Ishikawa (cell line): ENCODE measurements around the gene CDH10.
A peak's percentile ranks its signal among the peaks of the same experiment; 100 is the strongest.

ENCODE experiments used
- CEBPB ChIP-seq: IDR thresholded peaks from 2 replicates; pipeline ENCODE4 v1.6.1; 2012
- CREB1 ChIP-seq: IDR thresholded peaks from 2 replicates; pipeline ENCODE4 v1.6.1; 2012; ENCODE audit warnings: low read depth
- EGR1 ChIP-seq: IDR thresholded peaks from 2 replicates; pipeline ENCODE4 v1.6.1; 2012
- EP300 ChIP-seq: IDR thresholded peaks from 2 replicates; pipeline ENCODE4 v1.6.1; 2012; ENCODE audit warnings: borderline replicate concordance
- FOXM1 ChIP-seq: IDR thresholded peaks from 2 replicates; pipeline ENCODE4 v1.6.1; 2012; ENCODE audit warnings: low read depth, borderline replicate concordance
- NFIC ChIP-seq: IDR thresholded peaks from 2 replicates; pipeline ENCODE4 v1.6.1; 2012
- RAD21 ChIP-seq: IDR thresholded peaks from 2 replicates; pipeline ENCODE4 v1.6.1; 2012; ENCODE audit warnings: low read depth
- TAF1 ChIP-seq: IDR thresholded peaks from 2 replicates; pipeline ENCODE4 v1.6.1; 2012; ENCODE audit warnings: low read depth, mild to moderate bottlenecking
- TCF12 ChIP-seq: IDR thresholded peaks from 2 replicates; pipeline ENCODE4 v1.6.1; 2012; ENCODE audit warnings: low read depth
- TEAD4 ChIP-seq: IDR thresholded peaks from 2 replicates; pipeline ENCODE4 v1.6.1; 2012
- USF1 ChIP-seq: IDR thresholded peaks from 2 replicates; pipeline ENCODE4 v1.6.1; 2012
- YY1 ChIP-seq: IDR thresholded peaks from 2 replicates; pipeline ENCODE4 v1.6.1; 2012; ENCODE audit warnings: low read depth
- ZBTB7A ChIP-seq: IDR thresholded peaks from 2 replicates; pipeline ENCODE4 v1.6.1; 2012; ENCODE audit warnings: low read depth
- TF ChIP-seq, protein P1 (sequence below): IDR thresholded peaks from 2 replicates; pipeline ENCODE4 v1.6.1; 2012
- TF ChIP-seq, protein P2 (sequence below): IDR thresholded peaks from 2 replicates; pipeline ENCODE4 v1.6.1; 2012; ENCODE audit warnings: low read depth, mild to moderate bottlenecking

CDH10 gene

GRCh38 chr5:24643156-24643555 lies 1.6 kb downstream of the CDH10 start:
- no peak for TF ChIP-seq RAD21
- no peak for TF ChIP-seq FOXM1
- no peak for TF ChIP-seq CEBPB
- TF ChIP-seq EGR1: no peak
- TF ChIP-seq TCF12: no peak
- no peak for TF ChIP-seq YY1
- TF ChIP-seq, protein P1, sequence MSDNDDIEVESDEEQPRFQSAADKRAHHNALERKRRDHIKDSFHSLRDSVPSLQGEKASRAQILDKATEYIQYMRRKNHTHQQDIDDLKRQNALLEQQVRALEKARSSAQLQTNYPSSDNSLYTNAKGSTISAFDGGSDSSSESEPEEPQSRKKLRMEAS: no peak
- TF ChIP-seq CREB1: no peak
- no peak for TF ChIP-seq EP300
- no peak for TF ChIP-seq TAF1
- TF ChIP-seq USF1: no peak
- TF ChIP-seq ZBTB7A: no peak
- TF ChIP-seq, protein P2, sequence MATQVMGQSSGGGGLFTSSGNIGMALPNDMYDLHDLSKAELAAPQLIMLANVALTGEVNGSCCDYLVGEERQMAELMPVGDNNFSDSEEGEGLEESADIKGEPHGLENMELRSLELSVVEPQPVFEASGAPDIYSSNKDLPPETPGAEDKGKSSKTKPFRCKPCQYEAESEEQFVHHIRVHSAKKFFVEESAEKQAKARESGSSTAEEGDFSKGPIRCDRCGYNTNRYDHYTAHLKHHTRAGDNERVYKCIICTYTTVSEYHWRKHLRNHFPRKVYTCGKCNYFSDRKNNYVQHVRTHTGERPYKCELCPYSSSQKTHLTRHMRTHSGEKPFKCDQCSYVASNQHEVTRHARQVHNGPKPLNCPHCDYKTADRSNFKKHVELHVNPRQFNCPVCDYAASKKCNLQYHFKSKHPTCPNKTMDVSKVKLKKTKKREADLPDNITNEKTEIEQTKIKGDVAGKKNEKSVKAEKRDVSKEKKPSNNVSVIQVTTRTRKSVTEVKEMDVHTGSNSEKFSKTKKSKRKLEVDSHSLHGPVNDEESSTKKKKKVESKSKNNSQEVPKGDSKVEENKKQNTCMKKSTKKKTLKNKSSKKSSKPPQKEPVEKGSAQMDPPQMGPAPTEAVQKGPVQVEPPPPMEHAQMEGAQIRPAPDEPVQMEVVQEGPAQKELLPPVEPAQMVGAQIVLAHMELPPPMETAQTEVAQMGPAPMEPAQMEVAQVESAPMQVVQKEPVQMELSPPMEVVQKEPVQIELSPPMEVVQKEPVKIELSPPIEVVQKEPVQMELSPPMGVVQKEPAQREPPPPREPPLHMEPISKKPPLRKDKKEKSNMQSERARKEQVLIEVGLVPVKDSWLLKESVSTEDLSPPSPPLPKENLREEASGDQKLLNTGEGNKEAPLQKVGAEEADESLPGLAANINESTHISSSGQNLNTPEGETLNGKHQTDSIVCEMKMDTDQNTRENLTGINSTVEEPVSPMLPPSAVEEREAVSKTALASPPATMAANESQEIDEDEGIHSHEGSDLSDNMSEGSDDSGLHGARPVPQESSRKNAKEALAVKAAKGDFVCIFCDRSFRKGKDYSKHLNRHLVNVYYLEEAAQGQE: no peak
- no peak for TF ChIP-seq NFIC
- TF ChIP-seq TEAD4: no peak

DNA sequence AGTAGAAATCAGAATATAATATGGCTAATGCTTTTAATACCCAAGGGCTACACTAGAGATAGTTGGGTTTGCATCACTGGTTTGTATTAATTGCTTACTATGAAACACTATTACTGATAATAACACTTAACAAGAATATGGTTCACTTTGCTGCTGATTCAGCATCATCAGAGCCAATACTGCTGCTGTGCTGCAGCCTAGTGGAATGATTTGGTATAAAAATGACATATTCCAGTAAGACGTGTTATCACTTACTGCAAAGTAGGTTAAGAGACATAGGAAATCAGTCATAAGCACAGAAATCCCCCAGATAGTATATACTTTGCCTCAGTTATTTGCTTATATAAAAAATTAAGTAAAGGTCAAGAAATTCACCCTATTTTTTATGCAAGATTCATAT lies 2.8 kb downstream of the CDH10 start:
- TF ChIP-seq USF1 (no peak), RAD21 (peak; percentile 62)

- TF ChIP-seq NFIC (no peak), EGR1 (no peak), FOXM1 (no peak), TCF12 (no peak), USF1 (no peak), RAD21 (no peak), EP300 (no peak), YY1 (no peak), CREB1 (no peak), CEBPB (no peak)
- TF ChIP-seq, protein P2: no peak
- TF ChIP-seq, protein P1: no peak
Observed at GRCh38 chr5:24635209-24635608, 9.6 kb downstream of the CDH10 start.

DNA sequence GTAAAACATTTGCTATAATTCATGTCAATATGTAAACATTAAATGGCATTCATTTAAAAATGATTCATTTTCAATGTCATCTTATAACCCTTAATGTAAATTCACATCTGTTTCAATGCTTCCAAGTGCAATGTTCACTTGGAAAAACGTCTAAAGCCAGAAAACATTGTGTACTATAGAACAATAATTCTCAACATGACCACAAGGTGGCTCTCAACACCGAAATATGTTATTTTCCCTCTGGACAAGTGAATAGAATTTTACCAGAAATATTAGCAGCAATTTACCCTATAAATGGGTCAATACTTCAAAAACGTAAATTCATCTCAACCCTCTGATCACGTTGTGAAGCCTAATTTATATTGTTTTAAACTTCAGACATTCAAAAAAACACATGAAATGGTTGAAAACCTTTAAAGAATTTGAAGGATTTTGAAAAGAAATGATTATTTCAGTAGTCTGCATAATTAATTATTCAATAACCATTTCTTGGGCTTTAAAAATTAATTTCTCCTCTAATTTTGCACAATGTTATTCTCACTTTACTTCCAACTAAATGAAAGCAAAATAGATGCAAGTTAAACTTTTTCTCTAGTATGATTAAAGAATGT lies 11.0 kb downstream of the CDH10 start:
- TF ChIP-seq CREB1 (no peak), FOXM1 (no peak), TEAD4 (no peak), RAD21 (peak; percentile 64), EGR1 (no peak), TCF12 (no peak)
- TF ChIP-seq, protein P2: no peak

DNA sequence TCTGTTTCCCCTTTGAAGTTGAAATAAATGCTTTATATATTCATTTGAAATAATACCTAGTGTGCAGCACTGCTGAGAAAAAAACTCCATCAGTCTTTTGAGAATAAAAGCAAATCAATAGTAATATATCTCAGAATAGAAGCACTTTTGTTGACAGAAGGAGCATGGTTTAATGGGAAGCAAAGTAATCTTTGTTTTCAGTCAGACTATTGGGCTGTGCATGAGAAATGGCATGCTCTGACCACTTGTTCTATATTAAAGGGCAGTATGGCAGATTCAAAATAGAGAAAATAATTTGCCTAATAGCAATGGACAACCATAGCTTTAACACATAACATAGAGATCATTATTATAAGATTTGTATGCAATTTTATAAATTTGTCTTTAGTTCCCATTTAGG lies 12.4 kb downstream of the CDH10 start:
- TF ChIP-seq YY1: no peak
- no peak for TF ChIP-seq CREB1
- TF ChIP-seq, protein P1: no peak
- TF ChIP-seq EP300: no peak
- TF ChIP-seq RAD21: no peak
- TF ChIP-seq TEAD4: no peak
- no peak for TF ChIP-seq ZBTB7A
- no peak for TF ChIP-seq EGR1
- TF ChIP-seq TAF1: no peak
